H1 (cell line): ENCODE measurements around the gene DNAH10. TPM values are rescaled to one million over a fixed set of nuclear protein-coding genes. Genes with fewer than 3 reads are reported as not detected.
A peak's percentile ranks its signal among the peaks of the same experiment; 100 is the strongest.

Experiments
- CHD7 ChIP-seq: fragments of 300-600 bp; sonication (generic); IDR thresholded peaks from 2 replicates; pipeline ENCODE4 v1.7.1; 2012; ENCODE audit warnings: low read length, moderate library complexity, mild to moderate bottlenecking, inconsistent platforms; ENCODE audit not compliant: insufficient replicate concordance
- CTCF ChIP-seq, 3 experiments: IDR thresholded peaks; 1 replicate in 2 of 3; 2 replicates in 1 of 3; pipeline versions ENCODE4 v1.5.1 to v1.6.1; 2011; ENCODE audit warnings: low read length in 3 of 3, mild to moderate bottlenecking in 3 of 3, inconsistent platforms in 2 of 3, low read depth in 1 of 3, moderate library complexity in 1 of 3; ENCODE audit not compliant: insufficient read depth in 1 of 3; ENCODE audit errors: control extremely low read depth in 1 of 3
- EP300 ChIP-seq, 2 experiments: IDR thresholded peaks; 1 replicate in 1 of 2; 2 replicates in 1 of 2; pipeline ENCODE4 v1.6.1; 2011 to 2012; ENCODE audit warnings: low read depth in 2 of 2, low read length in 2 of 2, mild to moderate bottlenecking in 2 of 2, borderline replicate concordance in 1 of 2, inconsistent platforms in 1 of 2, moderate library complexity in 1 of 2
- HDAC2 ChIP-seq, 2 experiments: fragments of 300-600 bp in 1 of 2; sonication (generic) in 1 of 2; IDR thresholded peaks; 2 replicates each; pipeline ENCODE4 v1.6.1; 2011 to 2012; ENCODE audit warnings: low read depth in 2 of 2, low read length in 2 of 2, mild to moderate bottlenecking in 2 of 2, moderate library complexity in 2 of 2, borderline replicate concordance in 1 of 2, inconsistent platforms in 1 of 2
- JUN ChIP-seq: IDR thresholded peaks from 2 replicates; pipeline ENCODE4 v1.6.1; 2011; ENCODE audit warnings: low read depth, mild to moderate bottlenecking, improper control_type of control experiment, low read length
- POLR2AphosphoS5 ChIP-seq: IDR thresholded peaks from 2 replicates; pipeline ENCODE4 v1.6.1; 2011; ENCODE audit warnings: low read depth, low read length
- SP4 ChIP-seq: IDR thresholded peaks from 2 replicates; pipeline ENCODE4 v1.6.1; 2012; ENCODE audit warnings: low read length, inconsistent platforms
- polyA plus RNA-seq, 7 experiments: library from polyadenylated mRNA; depleted of rRNA in 3 of 7; stranded (reverse) in 5 of 7; unstranded in 2 of 7; fragments of >200 nt in 5 of 7; fragments of 200-250 nt in 2 of 7; gene quantifications; 1 replicate in 5 of 7; 2 replicates in 1 of 7; 4 replicates in 1 of 7; pipeline versions ENCODE4 v1.2.1 to v1.2.3, GENCODE V29; 2011 to 2013; ENCODE audit warnings: missing spikeins in 2 of 7, mixed read lengths in 2 of 7
- total RNA-seq: library from RNA; stranded (reverse); fragmentation: NEBNext Ultra II Directional; extraction: Animal tissue kit (Norgen Biotek cat#: 25700); gene quantifications from 2 replicates; pipeline ENCODE4 v1.2.1, GENCODE V29; 2021

The DNAH10 gene
- total and polyA plus RNA-seq, 2 of the 8 experiments (the other 6 are each of a cell fraction or from before 2014, with no cell fraction given), result 0.02 to 0.24 TPM

- no peak for TF ChIP-seq CTCF (IDR thresholded peaks at IDR 0.05; ENCODE audit: control extremely low read depth in 1 of 3, insufficient read depth in 1 of 3, low read depth in 1 of 3, low read length in 3 of 3)
- TF ChIP-seq EP300 (IDR thresholded peaks at IDR 0.05; ENCODE audit: borderline replicate concordance in 1 of 2, low read depth in 2 of 2, low read length in 2 of 2), result peak in 1 of 2 experiments; percentile 83; a peak in 1 of 3 replicates
- peak in 1 of 2 experiments; percentile 87; a peak in 2 of 4 replicates for TF ChIP-seq HDAC2 (IDR thresholded peaks at IDR 0.05; ENCODE audit: borderline replicate concordance in 1 of 2, low read depth in 2 of 2, low read length in 2 of 2)
- TF ChIP-seq JUN, result no peak
- TF ChIP-seq CHD7, result no peak
- TF ChIP-seq POLR2AphosphoS5, result peak; percentile 99
- no peak for TF ChIP-seq SP4
Observed at GRCh38 chr12:123971770-123972456, 209.8 kb downstream of the DNAH10 start (continued).
